GM12865 (cell line): ENCODE results near the gene NIPBL.
"Not testable (repeated sequence)": the region's sequence is repeated elsewhere in the genome, so short reads cannot be mapped to it uniquely, and the experiment has no call there.

ENCODE experiments used
- DNase-seq: peaks from one replicate; pipeline ENCODE4 v3.0.0; 2010; ENCODE audit warnings: low read depth
- H3K4me3 ChIP-seq: 2 replicates; pipeline ENCODE4 v1.5.1; 2011; ENCODE audit warnings: mild to moderate bottlenecking, low read depth, low read length, control low read depth
- CTCF ChIP-seq: IDR thresholded peaks from 2 replicates; pipeline ENCODE4 v1.5.1; 2011; ENCODE audit warnings: low read length, control low read depth, low read depth, inconsistent platforms; ENCODE audit not compliant: insufficient read depth; ENCODE audit errors: missing control alignments

Gene NIPBL

GRCh38 chr5:36988396-36988795 lies 111.8 kb downstream of the NIPBL start:
- H3K4me3 ChIP-seq: no peak overlapping the region
- TF ChIP-seq CTCF: no peak
- DNase-seq: no peak

GRCh38 chr5:36998578-36998977 lies 122.0 kb downstream of the NIPBL start:
- no peak for TF ChIP-seq CTCF
- no peak overlapping the region for H3K4me3 ChIP-seq
- no peak for DNase-seq

GRCh38 chr5:37002176-37002751 lies 125.7 kb downstream of the NIPBL start:
- H3K4me3 ChIP-seq: no peak overlapping the region
- no peak for DNase-seq
- TF ChIP-seq CTCF: no peak

- no peak overlapping the region for H3K4me3 ChIP-seq
- no peak for TF ChIP-seq CTCF
- DNase-seq: no peak
These were observed 128.7 kb downstream of the NIPBL start for GRCh38 chr5:37005252-37005651.

- peak; percentile 28 for DNase-seq
- H3K4me3 ChIP-seq: no peak overlapping the region
- peak; percentile 39 for TF ChIP-seq CTCF
These were observed 129.5 kb downstream of the NIPBL start for GRCh38 chr5:37005946-37006540.

- not testable (repeated sequence) for DNase-seq, H3K4me3 ChIP-seq
These were observed 136.6 kb downstream of the NIPBL start for GRCh38 chr5:37013181-37013580.

GRCh38 chr5:37014321-37014720 lies 137.8 kb downstream of the NIPBL start:
- H3K4me3 ChIP-seq: no peak overlapping the region
- TF ChIP-seq CTCF: no peak

More at GRCh38 chr5:37014321-37014720, 137.8 kb downstream of the NIPBL start:
- DNase-seq: no peak
